ENCODE data around the gene IQCF5. TPM values are rescaled to one million over a fixed set of nuclear protein-coding genes. Genes with fewer than 3 reads are reported as not detected.

The IQCF5 gene
- total and polyA plus RNA-seq, 2 donors (not counting 1 experiment from before 2014, with no cell fraction given) = not detected

- H3K4me1 ChIP-seq (ENCODE audit: control insufficient read depth in 2 of 2, insufficient read depth in 2 of 2, low read length in 2 of 2) = no peaks in the 10 kb centered on the region
- no peak overlapping the region for H3K27ac Mint-ChIP-seq
- TF ChIP-seq CTCF (IDR thresholded peaks at IDR 0.05) (no peak), EZH2 (IDR thresholded peaks at IDR 0.05; ENCODE audit: borderline replicate concordance, insufficient read depth, low read depth, low read length, poor library complexity, severe bottlenecking) (no peak)
- H3K9ac ChIP-seq (ENCODE audit: low read length) = no peak overlapping the region
- H3K9me3 Mint-ChIP-seq (ENCODE audit: insufficient read depth) = no peaks in the 10 kb centered on the region
- ChIA-PET POLR2A (no interaction called here), CTCF (no interaction called here)
- H3K27me3 Mint-ChIP-seq = peaks cover 60% of the 10 kb centered on the region
- no peak overlapping the region for H3K27ac ChIP-seq (ENCODE audit: low read length in 2 of 2)
- WGBS (ENCODE audit: insufficient coverage) = 99% methylated on average over 16 of the region's 16 CpGs
- no peaks in the 10 kb centered on the region for H3K36me3 ChIP-seq (replicated peaks in 1 of 2; ENCODE audit: control extremely low read depth in 1 of 2, control insufficient read depth in 1 of 2, extremely low read depth in 1 of 2, insufficient read depth in 2 of 2, low read length in 1 of 2)
- no peak overlapping the region for H3K4me2 ChIP-seq (replicated peaks; ENCODE audit: low read depth, low read length, poor library complexity, severe bottlenecking)
- no peak overlapping the region for H3K4me3 Mint-ChIP-seq
- no peaks in the 10 kb centered on the region for H3K4me1 Mint-ChIP-seq
- no peak overlapping the region for H3K4me3 ChIP-seq (ENCODE audit: control extremely low read depth in 1 of 5, extremely low read depth in 1 of 5, insufficient read depth in 1 of 5, low read depth in 2 of 5, low read length in 4 of 5)
- no peak overlapping the region for H2AFZ ChIP-seq (ENCODE audit: insufficient read depth, low read depth, low read length, poor library complexity, severe bottlenecking)
- no peaks in the 10 kb centered on the region for H3K79me2 ChIP-seq (ENCODE audit: control insufficient read depth, insufficient read depth, low read length)
- ATAC-seq (ENCODE audit: low read depth) = no peak
- H4K20me1 ChIP-seq (ENCODE audit: control insufficient read depth, insufficient read depth, low read length, poor library complexity, severe bottlenecking) = no peaks in the 10 kb centered on the region
- H3K27me3 ChIP-seq (replicated peaks in 1 of 4; ENCODE audit: control extremely low read depth in 1 of 4, control insufficient read depth in 3 of 4, insufficient read depth in 4 of 4, low read length in 3 of 4) = peaks cover 0 to 13% (median 6%) of the 10 kb centered on the region in 4 experiments
- intact Hi-C loops (cut with micrococcal nuclease) = no loop called here
- no peak for DNase-seq
- H3K9me3 ChIP-seq (ENCODE audit: control extremely low read depth in 1 of 3, control insufficient read depth in 2 of 3, insufficient read depth in 1 of 3, low read length in 2 of 3) = peaks cover 0 to 1% (median 0%) of the 10 kb centered on the region in 3 donors
Measured at GRCh38 chr3:51894939-51895338, 19.5 kb upstream of the IQCF5 start.

GRCh38 chr3:51894391-51894790 is 19.0 kb upstream of the IQCF5 start:
- Histone ChIP-seq H3K79me2 (ENCODE audit: control insufficient read depth, insufficient read depth, low read length) (no peaks in the 10 kb centered on the region), H3K4me1 (ENCODE audit: control insufficient read depth in 2 of 2, insufficient read depth in 2 of 2, low read length in 2 of 2) (no peaks in the 10 kb centered on the region), H3K4me3 (ENCODE audit: control extremely low read depth in 1 of 5, extremely low read depth in 1 of 5, insufficient read depth in 1 of 5, low read depth in 2 of 5, low read length in 4 of 5) (no peak overlapping the region), H3K4me2 (replicated peaks; ENCODE audit: low read depth, low read length, poor library complexity, severe bottlenecking) (no peak overlapping the region), H3K36me3 (replicated peaks in 1 of 2; ENCODE audit: control extremely low read depth in 1 of 2, control insufficient read depth in 1 of 2, extremely low read depth in 1 of 2, insufficient read depth in 2 of 2, low read length in 1 of 2) (no peaks in the 10 kb centered on the region), H3K27me3 (replicated peaks in 1 of 4; ENCODE audit: control extremely low read depth in 1 of 4, control insufficient read depth in 3 of 4, insufficient read depth in 4 of 4, low read length in 3 of 4) (peaks cover 0 to 13% (median 7%) of the 10 kb centered on the region in 4 experiments), H4K20me1 (ENCODE audit: control insufficient read depth, insufficient read depth, low read length, poor library complexity, severe bottlenecking) (no peaks in the 10 kb centered on the region), H3K27ac (ENCODE audit: low read length in 2 of 2) (no peak overlapping the region), H3K9me3 (ENCODE audit: control extremely low read depth in 1 of 3, control insufficient read depth in 2 of 3, insufficient read depth in 1 of 3, low read length in 2 of 3) (peaks cover 0 to 1% (median 0%) of the 10 kb centered on the region in 3 donors), H3K9ac (ENCODE audit: low read length) (no peak overlapping the region), H2AFZ (ENCODE audit: insufficient read depth, low read depth, low read length, poor library complexity, severe bottlenecking) (no peak overlapping the region)
- Mint-ChIP-seq H3K9me3 (ENCODE audit: insufficient read depth) (no peaks in the 10 kb centered on the region), H3K27ac (no peak overlapping the region), H3K27me3 (peaks cover 60% of the 10 kb centered on the region), H3K4me1 (no peaks in the 10 kb centered on the region), H3K4me3 (no peak overlapping the region)
- DNase-seq = no peak
- TF ChIP-seq CTCF (IDR thresholded peaks at IDR 0.05) (no peak), EZH2 (IDR thresholded peaks at IDR 0.05; ENCODE audit: borderline replicate concordance, insufficient read depth, low read depth, low read length, poor library complexity, severe bottlenecking) (no peak)
- no peak for ATAC-seq (ENCODE audit: low read depth)
- ChIA-PET CTCF (no interaction called here), POLR2A (no interaction called here)
- intact Hi-C loops (cut with micrococcal nuclease) = no loop called here
- 98% methylated on average over 4 of the region's 4 CpGs for WGBS (ENCODE audit: insufficient coverage)

Data from B cell (primary cell).